Large intestine (tissue), 3 donors: ENCODE results near the gene FBXO17. TPM values are rescaled to one million over a fixed set of nuclear protein-coding genes. Genes with fewer than 3 reads are reported as not detected.
"Not testable (repeated sequence)": the region's sequence is repeated elsewhere in the genome, so short reads cannot be mapped to it uniquely, and the experiment has no call there.

Source experiments
- DNase-seq, 2 donors: peaks; one replicate each; pipeline versions ENCODE4 v3.0.0 to v3.0.0-alpha.2; 2013
- H3K27ac ChIP-seq: one replicate; pipeline ENCODE4 v1.5.1; 2013; ENCODE audit warnings: low read length
- H3K27me3 ChIP-seq: 2 replicates; pipeline ENCODE4 v1.6.1; 2013; ENCODE audit warnings: low read length; ENCODE audit not compliant: control insufficient read depth, insufficient read depth
- H3K36me3 ChIP-seq: 2 replicates; pipeline ENCODE4 v1.6.1; 2013; ENCODE audit warnings: low read length; ENCODE audit not compliant: control insufficient read depth, insufficient read depth
- H3K4me1 ChIP-seq: one replicate; pipeline ENCODE4 v1.6.1; 2013; ENCODE audit warnings: low read length; ENCODE audit not compliant: control insufficient read depth, insufficient read depth
- H3K4me3 ChIP-seq: one replicate; pipeline ENCODE4 v1.5.1; 2013; ENCODE audit warnings: low read length
- H3K9me3 ChIP-seq: one replicate; pipeline ENCODE4 v1.6.1; 2013; ENCODE audit warnings: mild to moderate bottlenecking, low read depth, low read length, moderate library complexity; ENCODE audit not compliant: control insufficient read depth
- WGBS: methylation state at CpG from one replicate; pipeline ENCODE4 v1.1.5; 2013; ENCODE audit warnings: low lambda C conversion rate; ENCODE audit not compliant: insufficient coverage; 5-methylcytosine and 5-hydroxymethylcytosine counted together
- polyA plus RNA-seq: library from polyadenylated mRNA; unstranded; fragments of 120-200 nt; gene quantifications from one replicate; pipeline ENCODE4 v1.2.1, GENCODE V29; 2013

Gene FBXO17
- polyA plus RNA-seq, 1 donor, result 88.6 TPM

DNA sequence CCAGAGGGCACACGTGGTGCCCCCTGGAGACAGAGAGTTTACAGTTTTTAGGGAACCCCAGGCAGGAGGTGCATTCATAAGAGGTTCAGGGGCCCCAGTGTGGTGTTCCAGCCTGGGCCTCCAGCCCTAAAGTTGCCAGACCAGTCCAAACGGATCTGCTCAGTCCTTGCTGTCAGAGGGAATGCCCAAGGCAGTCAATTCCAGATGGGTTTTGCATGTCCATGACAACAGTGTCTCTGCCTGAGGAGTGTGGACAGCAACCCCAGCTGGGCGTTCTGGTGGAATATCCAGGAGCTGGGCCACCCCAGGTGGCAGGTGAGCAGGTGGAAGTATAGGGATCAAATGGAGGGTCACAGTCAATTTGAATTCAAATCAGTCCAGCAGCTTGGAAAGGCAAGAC, 31.6 kb upstream of the FBXO17 start:
- Histone ChIP-seq H3K27me3 (no peaks in the 10 kb centered on the region), H3K27ac (no peak overlapping the region), H3K9me3 (no peaks in the 10 kb centered on the region), H3K4me3 (no peak overlapping the region), H3K36me3 (no peaks in the 10 kb centered on the region), H3K4me1 (no peaks in the 10 kb centered on the region)
- no peak for DNase-seq
- WGBS, result 60% methylated on average over 1 of the region's 3 CpGs

DNA sequence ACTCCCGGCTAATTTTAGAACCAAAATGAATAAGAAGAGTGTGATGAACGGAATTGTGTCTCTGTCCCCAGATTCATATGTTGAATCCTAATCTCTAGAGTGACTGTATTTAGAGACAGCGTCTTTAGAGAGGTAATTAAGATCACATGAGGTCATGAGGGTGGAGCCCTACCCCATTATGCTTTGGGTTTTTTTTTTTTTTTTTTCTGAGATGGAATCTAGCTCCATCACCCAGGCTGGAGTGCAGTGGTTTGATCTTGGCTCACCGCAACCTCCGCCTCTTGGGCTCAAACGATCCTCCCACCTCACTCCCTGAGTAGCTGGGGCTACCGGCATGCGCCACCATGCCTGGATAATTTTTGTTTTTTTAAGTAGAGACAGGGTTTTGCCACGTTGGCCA, 28.9 kb upstream of the FBXO17 start:
- no peak overlapping the region for H3K4me3 ChIP-seq
- no peaks in the 10 kb centered on the region for H3K9me3 ChIP-seq
- H3K27me3 ChIP-seq, result no peaks in the 10 kb centered on the region
- DNase-seq, result no peak
- no peaks in the 10 kb centered on the region for H3K4me1 ChIP-seq
- H3K36me3 ChIP-seq, result no peaks in the 10 kb centered on the region
- no CpG with 5 or more reads among the region's 9 CpGs for WGBS
- H3K27ac ChIP-seq, result no peak overlapping the region

DNA sequence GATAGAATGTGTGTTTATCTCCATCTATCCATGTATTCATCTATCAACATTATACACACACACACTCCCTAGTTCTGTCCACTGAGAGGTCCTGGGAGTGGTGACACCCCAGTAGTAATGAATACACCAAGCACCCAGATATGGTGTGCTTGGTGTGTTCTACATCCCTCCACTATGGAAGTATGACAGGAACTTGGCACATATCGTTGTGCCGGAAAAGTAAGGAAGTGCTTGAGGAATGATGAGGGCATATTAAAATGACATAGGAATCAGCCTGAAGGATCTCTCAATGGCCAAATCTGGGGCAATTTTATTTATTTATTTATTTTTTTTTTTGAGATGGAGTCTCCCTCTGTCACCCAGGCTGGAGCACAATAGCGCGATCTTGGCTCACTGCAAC, 28.3 kb upstream of the FBXO17 start:
- H3K4me3 ChIP-seq, result no peak overlapping the region
- no peaks in the 10 kb centered on the region for H3K27me3 ChIP-seq
- no peaks in the 10 kb centered on the region for H3K4me1 ChIP-seq
- H3K27ac ChIP-seq, result no peak overlapping the region
- no peaks in the 10 kb centered on the region for H3K36me3 ChIP-seq
- DNase-seq, result no peak
- WGBS, result 100% methylated on average over 1 of the region's 4 CpGs
- H3K9me3 ChIP-seq, result no peaks in the 10 kb centered on the region

DNA sequence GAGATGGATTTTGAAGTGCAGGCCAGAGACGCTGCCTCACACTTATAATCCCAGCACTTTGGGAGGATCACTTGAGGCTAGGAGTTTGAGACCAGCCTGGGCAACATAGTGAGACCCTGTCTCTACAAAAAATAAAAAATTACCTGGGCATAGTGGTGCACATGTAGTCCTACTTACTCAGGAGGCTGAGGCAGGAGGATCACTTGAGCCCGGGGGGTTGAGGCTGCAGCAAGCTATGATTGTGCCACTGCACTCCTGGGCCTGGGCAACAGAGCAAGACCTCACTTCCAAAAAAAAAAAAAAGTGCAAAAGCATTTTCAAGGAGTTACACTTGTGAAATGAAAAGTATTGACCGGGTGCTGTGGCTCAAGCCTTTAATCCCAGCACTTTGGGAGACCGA, 27.6 kb upstream of the FBXO17 start:
- no peaks in the 10 kb centered on the region for H3K9me3 ChIP-seq
- H3K36me3 ChIP-seq, result no peaks in the 10 kb centered on the region
- no peaks in the 10 kb centered on the region for H3K4me1 ChIP-seq
- H3K27me3 ChIP-seq, result no peaks in the 10 kb centered on the region
- DNase-seq, result no peak
- no peak overlapping the region for H3K27ac ChIP-seq
- no peak overlapping the region for H3K4me3 ChIP-seq
- WGBS, result no CpG with 5 or more reads among the region's 4 CpGs

DNA sequence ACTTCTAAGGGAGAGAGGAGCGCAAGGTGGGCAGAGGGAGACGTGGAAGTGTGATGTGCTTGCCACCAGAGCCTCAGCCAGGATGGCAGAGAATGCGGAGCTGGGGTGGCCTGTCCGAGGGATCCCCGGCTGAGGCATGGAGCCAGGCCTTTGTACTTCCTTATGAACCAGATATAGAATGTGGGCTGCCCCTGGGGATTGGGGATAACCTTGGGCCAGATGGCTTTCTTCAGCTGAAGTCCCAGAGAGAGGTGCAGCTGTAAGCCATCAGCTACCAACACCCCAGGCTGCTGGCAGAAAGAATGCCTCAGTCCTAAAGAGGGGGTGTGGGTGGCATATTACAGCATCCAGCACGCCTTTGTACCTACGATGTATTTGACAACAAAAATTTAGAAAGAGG, 25.5 kb upstream of the FBXO17 start:
- Histone ChIP-seq H3K27me3 (no peaks in the 10 kb centered on the region), H3K4me3 (no peak overlapping the region), H3K36me3 (no peaks in the 10 kb centered on the region), H3K27ac (no peak overlapping the region), H3K4me1 (peaks cover 3% of the 10 kb centered on the region), H3K9me3 (peaks cover 9% of the 10 kb centered on the region)
- no peak for DNase-seq
- WGBS, result 100% methylated on average over 1 of the region's 7 CpGs

DNA sequence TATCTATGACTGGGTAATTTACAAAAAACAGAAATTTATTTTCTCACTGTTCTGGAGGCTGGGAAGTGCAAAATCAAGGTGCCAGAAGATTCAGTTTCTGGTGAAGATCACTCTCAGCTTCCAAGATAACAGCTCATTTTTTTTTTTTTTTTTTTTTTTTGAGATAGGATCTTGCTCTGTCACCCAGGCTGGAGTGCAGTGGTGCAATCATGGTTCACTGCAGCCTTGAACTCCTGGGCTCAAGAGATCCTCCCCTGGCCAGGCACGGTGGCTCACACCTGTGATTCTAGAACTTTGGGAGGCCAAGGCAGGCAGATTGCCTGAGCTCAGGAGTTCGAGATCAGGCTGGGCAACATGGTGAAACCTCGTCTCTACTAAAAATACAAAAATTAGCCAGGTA, 22.0 kb upstream of the FBXO17 start:
- H3K4me3 ChIP-seq, H3K27me3 ChIP-seq, DNase-seq, H3K36me3 ChIP-seq, H3K27ac ChIP-seq, H3K9me3 ChIP-seq: not testable (repeated sequence)
- WGBS, result no CpG with 5 or more reads among the region's 3 CpGs
- H3K4me1 ChIP-seq, result peaks cover 11% of the 10 kb centered on the region

DNA sequence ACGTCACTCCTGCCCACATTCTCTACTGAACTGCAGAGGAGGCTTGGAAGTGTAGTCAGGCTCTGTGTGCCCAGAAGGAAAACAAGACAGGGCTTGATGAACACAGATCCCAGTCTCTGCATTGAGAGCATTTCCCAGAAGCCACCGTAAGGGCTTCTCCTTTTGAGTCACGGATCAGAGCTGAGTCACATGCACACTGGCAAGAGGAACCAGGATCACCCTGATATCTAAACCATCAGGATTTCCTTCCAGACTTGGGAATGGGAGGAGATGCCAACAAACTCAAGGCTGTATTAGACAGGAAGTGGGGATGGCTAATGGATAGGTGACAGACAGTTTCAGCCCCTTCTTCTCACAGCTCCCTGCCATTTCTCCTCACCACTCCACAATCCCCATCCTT, 17.7 kb upstream of the FBXO17 start:
- no peak overlapping the region for H3K27ac ChIP-seq
- no peak for DNase-seq
- no CpG with 5 or more reads among the region's 3 CpGs for WGBS

DNA sequence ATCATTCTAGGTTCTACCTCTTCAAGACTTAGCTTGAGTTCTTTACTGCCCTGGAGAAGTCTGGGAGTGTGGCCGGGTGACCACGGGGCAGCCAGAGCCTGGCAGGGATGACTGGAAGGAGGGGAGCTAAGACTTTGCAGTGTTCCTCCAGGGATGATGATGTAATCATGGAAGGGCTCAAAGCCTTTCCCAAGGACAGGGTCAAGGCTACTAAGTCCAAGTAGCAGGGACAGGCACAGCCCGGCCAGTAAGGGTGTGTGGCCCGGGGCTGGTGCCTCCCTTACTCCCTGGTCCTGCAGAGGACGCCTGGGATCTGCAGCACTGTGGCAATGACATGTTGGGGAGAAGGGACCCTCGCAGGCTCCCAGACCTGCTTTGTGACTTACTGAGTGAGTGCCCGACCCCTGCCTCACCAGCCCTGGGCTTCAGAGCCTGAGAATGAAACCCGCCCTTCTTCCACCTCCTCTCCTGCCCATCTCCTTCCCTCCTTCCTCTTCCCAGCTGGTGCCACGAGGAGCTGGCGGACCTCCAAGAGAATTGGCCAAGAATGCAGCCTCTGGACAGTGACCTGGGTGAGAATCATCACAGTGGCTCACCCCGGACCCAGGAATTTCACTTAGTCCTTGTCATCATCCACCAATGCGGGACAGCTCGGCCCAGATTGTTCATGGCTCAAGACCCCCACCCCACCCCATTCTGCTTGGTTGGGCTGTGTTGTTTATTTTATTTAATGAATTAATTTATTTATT, 15.6 kb upstream of the FBXO17 start:
- Histone ChIP-seq H3K27ac (no peak overlapping the region), H3K9me3 (peaks cover 2% of the 10 kb centered on the region), H3K4me3 (no peak overlapping the region), H3K36me3 (no peaks in the 10 kb centered on the region), H3K27me3 (no peaks in the 10 kb centered on the region), H3K4me1 (peaks cover 14% of the 10 kb centered on the region)
- WGBS, result no CpG with 5 or more reads among the region's 13 CpGs
- no peak for DNase-seq

More for the DNA sequence above, 17.7 kb upstream of the FBXO17 start:
- Histone ChIP-seq H3K27me3 (no peaks in the 10 kb centered on the region), H3K4me1 (peaks cover 16% of the 10 kb centered on the region), H3K36me3 (no peaks in the 10 kb centered on the region), H3K4me3 (no peak overlapping the region), H3K9me3 (peaks cover 9% of the 10 kb centered on the region)

DNA sequence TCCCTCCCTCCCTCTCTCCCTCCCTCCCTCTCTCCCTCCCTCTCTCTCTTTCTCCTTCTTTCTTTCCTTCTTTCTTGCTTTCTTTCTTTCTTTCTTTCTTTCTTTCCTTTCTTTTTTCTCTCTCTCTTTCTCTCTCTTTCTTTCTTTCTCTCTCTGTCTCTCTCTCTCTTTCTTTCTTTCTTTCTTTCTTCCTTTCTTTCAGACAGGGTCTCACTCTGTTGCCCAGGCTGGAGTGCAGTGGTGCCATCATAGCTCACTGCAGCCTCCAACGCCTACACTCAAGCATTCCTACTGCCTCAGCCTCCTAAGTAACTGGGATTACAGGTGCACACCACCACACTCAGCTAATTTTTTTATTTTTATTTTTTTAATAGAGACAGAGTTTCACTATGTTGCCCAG, 14.1 kb upstream of the FBXO17 start:
- not testable (repeated sequence) for H3K4me3 ChIP-seq, H3K27ac ChIP-seq, H3K36me3 ChIP-seq, H3K9me3 ChIP-seq, H3K27me3 ChIP-seq, DNase-seq, H3K4me1 ChIP-seq
- 86% methylated on average over 1 of the region's 1 CpG for WGBS

DNA sequence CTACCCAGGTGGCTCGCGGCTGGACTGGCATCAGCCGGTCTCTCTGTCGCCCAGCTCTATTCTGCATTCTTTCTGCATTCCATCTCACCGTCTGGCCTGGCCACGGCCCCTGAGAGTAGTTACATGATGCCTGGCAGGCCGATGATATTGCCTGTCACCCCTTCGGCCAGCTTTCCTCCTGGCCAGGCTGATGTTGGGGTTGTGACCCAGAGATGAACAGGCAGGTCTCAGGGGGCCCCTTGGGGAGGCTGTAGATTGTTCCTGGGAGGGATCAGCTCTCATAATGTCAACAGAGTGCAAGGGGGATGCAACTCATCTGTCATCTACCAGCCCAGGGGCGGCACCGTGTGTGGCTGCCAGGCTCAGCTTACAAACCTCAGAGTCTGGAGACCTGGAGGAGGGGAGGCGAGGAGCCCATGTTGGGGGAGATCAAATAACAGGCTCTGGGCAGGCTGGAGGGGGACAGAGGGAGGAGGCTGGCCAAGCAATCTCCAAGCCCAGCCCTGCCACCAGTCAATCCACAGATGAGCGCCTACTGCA, 13.6 kb upstream of the FBXO17 start:
- no peaks in the 10 kb centered on the region for H3K27me3 ChIP-seq
- H3K9me3 ChIP-seq, result peaks cover 3% of the 10 kb centered on the region
- no peak overlapping the region for H3K4me3 ChIP-seq
- WGBS, result no CpG with 5 or more reads among the region's 12 CpGs
- no peak for DNase-seq
- no peak overlapping the region for H3K27ac ChIP-seq
- peaks cover 5% of the 10 kb centered on the region for H3K4me1 ChIP-seq
- H3K36me3 ChIP-seq, result no peaks in the 10 kb centered on the region

DNA sequence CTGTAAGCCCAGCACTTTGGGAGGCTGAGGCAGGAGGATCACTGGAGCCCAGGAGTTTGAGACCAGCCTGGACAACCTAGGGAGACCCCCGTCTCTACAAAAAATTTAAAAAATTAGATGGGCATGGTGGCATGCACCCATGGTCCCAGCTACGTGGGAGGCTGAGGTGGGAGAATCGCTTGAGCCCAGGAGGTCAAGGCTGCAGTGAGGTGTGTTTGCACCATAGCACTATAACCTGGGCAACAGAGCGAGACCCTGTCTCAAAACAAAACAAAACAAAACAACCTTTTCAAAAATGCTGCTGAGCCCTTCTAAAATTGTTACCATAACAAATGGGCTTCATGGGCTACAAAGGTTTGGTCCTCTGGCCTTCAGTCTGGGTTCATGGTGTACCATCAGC, 13.1 kb upstream of the FBXO17 start:
- not testable (repeated sequence) for H3K9me3 ChIP-seq, H3K4me1 ChIP-seq, DNase-seq, H3K27ac ChIP-seq, H3K36me3 ChIP-seq, H3K27me3 ChIP-seq, H3K4me3 ChIP-seq
- no CpG with 5 or more reads among the region's 4 CpGs for WGBS
